AG09309 (cell line): ENCODE measurements around the gene RGS6.

Source experiments
- DNase-seq: peaks from one replicate; pipeline ENCODE4 v3.0.0-alpha.2; 2010; ENCODE audit warnings: low read depth
- H3K4me3 ChIP-seq: 2 replicates; pipeline ENCODE4 v1.5.1; 2011; ENCODE audit warnings: mild to moderate bottlenecking, low read depth, low read length, moderate library complexity; ENCODE audit not compliant: control insufficient read depth
- TF ChIP-seq, protein P1 (sequence below): IDR thresholded peaks from 2 replicates; pipeline ENCODE4 v1.5.1; 2011; ENCODE audit warnings: mild to moderate bottlenecking, low read depth, low read length, inconsistent platforms; ENCODE audit not compliant: insufficient read depth, control insufficient read depth; ENCODE audit errors: missing control alignments

The RGS6 gene

GRCh38 chr14:72557671-72558070 is 625.4 kb downstream of the RGS6 start:
- TF ChIP-seq, protein P1, sequence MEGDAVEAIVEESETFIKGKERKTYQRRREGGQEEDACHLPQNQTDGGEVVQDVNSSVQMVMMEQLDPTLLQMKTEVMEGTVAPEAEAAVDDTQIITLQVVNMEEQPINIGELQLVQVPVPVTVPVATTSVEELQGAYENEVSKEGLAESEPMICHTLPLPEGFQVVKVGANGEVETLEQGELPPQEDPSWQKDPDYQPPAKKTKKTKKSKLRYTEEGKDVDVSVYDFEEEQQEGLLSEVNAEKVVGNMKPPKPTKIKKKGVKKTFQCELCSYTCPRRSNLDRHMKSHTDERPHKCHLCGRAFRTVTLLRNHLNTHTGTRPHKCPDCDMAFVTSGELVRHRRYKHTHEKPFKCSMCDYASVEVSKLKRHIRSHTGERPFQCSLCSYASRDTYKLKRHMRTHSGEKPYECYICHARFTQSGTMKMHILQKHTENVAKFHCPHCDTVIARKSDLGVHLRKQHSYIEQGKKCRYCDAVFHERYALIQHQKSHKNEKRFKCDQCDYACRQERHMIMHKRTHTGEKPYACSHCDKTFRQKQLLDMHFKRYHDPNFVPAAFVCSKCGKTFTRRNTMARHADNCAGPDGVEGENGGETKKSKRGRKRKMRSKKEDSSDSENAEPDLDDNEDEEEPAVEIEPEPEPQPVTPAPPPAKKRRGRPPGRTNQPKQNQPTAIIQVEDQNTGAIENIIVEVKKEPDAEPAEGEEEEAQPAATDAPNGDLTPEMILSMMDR, result no peak

DNA sequence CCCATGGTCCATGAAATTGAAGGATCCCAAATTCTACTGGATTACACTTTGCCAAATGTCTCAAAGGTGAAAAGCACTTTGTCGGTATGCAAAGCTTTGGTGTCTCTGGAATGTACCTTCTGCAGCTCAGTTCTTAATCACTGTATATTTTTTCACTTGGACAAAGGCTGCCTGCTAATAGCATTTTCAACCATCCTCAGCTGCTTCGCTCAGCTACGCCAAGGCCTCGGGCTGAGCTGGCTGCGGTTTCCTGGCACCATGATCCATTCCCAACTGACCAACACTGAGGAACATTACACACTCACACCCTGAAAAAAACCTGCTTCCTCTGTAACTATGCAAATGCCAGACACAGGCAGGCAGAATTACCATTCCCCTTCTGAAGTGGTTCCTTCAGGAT is 626.5 kb downstream of the RGS6 start:
- peak; percentile 73 for DNase-seq
- H3K4me3 ChIP-seq, result no peak overlapping the region
- TF ChIP-seq, protein P1, result no peak

More at GRCh38 chr14:72557671-72558070, 625.4 kb downstream of the RGS6 start:
- no peak overlapping the region for H3K4me3 ChIP-seq
- DNase-seq, result no peak

DNA sequence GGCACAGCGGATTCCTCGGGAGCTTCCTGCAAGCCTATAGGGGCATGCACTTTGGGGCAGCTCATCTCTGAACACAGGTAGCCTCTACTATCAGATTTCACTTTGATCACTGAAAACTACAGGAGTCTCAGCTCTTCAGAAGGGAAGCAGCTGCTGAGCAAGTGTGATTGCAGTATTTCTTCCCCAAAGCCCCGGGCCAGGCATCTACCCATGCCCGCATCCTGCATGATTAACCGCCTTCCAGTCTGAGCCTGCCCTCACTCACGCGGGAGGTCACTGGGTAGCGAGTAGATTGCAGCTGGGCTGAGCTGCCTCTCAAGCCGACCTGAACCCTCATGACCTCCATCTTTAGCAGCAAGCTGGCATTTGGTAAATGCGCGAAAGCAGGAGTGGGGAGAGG is 627.0 kb downstream of the RGS6 start:
- TF ChIP-seq, protein P1, result no peak
- no peak for DNase-seq

DNA sequence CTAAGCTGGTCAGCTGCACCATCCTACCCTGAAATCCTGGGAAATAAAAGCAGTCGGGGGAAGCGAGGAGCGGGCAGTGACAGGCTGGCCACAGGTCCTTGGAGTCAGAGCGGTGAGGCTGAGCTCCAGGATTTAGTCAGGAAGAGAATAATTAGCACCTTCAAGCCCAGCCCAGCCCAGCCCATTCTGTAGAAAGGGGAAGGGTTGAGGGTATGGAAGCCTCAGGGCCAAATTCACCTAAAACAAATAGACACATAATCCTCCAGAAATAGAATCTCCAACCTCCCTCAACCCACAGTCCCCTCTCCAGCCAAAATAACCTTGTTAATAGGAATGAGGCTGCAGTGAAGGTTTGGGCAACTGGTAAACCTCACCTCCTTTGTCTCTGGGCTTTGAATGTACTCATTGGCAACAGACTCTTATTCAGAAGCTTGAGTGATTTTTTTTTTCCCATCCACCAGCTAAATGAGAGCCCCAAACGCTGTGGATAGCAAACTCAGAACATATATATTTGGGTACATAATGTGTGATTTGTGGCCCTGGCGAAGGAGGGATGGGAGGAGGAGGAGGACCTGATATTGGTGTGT is 627.5 kb downstream of the RGS6 start:
- no peak overlapping the region for H3K4me3 ChIP-seq
- TF ChIP-seq, protein P1, result no peak
- DNase-seq, result no peak

More for the DNA sequence above, 627.0 kb downstream of the RGS6 start:
- no peak overlapping the region for H3K4me3 ChIP-seq

GRCh38 chr14:72560331-72560730 is 628.1 kb downstream of the RGS6 start:
- no peak for DNase-seq
- H3K4me3 ChIP-seq, result no peak overlapping the region
- TF ChIP-seq, protein P1, result no peak

DNA sequence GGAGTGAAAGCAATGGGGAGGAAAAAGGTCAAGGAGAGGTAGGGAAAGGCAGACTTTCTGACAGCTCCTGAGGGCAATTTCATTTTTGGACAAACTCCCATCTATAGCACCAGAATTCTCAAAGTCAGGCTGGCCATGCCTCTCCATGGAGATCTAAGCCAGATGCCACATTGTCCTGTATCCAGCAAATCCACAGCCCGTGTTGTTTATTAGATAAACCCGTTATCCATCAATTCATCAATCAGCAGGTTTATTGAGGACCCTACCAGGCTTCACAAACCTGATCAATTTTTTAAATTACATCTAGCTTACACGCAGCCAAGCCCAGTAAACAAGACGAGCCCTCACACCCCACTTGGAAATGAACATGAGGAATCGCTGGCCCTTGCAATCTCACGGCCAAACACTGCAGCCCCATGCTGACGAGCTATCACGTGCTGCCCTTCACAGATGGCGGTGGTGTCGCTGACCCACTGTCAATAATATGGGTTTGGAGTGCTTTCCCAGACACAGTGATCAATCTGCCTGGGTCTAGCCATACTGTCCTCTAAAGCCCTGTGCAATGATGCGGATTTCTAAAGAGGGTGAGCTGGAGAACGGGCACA is 628.8 kb downstream of the RGS6 start:
- no peak for DNase-seq
- TF ChIP-seq, protein P1, result no peak
- H3K4me3 ChIP-seq, result no peak overlapping the region
